ENCODE results near the gene DNAJC8.

- no peak for TF ChIP-seq SIN3A (IDR thresholded peaks at IDR 0.05; ENCODE audit: borderline replicate concordance, insufficient read depth, low read length)
- TF ChIP-seq FOXP2 (optimal IDR thresholded peaks at IDR 0.05; ENCODE audit: borderline replicate concordance, extremely low read depth, extremely low read length, insufficient read depth) = no peak
These were observed 47.8 kb downstream of the DNAJC8 start for GRCh38 chr1:28185071-28185470.

Data from PFSK-1 (cell line).